ENCODE data around the gene TRPM5.
"Not testable (repeated sequence)": the region's sequence is repeated elsewhere in the genome, so short reads cannot be mapped to it uniquely, and the experiment has no call there.

The TRPM5 gene

GRCh38 chr11:2480067-2480873, 36.0 kb upstream of the TRPM5 start:
- H3K4me1 ChIP-seq (ENCODE audit: control insufficient read depth, insufficient read depth, low read length, unreplicated experiment); H3K79me2 ChIP-seq (ENCODE audit: control insufficient read depth, insufficient read depth, low read length, unreplicated experiment); H3K4me3 ChIP-seq (ENCODE audit: low read depth, low read length); H3K27ac ChIP-seq (ENCODE audit: low read depth, low read length); H3K36me3 ChIP-seq (ENCODE audit: insufficient read depth, low read length); H2AFZ ChIP-seq (ENCODE audit: low read length, unreplicated experiment): not testable (repeated sequence)
- peaks cover 77% of the 10 kb centered on the region for H3K27me3 ChIP-seq (ENCODE audit: insufficient read depth, low read length)

- H3K27me3 ChIP-seq (ENCODE audit: insufficient read depth, low read length), result peaks cover 67% of the 10 kb centered on the region
- no peak overlapping the region for H3K4me3 ChIP-seq (ENCODE audit: low read depth, low read length)
- H3K36me3 ChIP-seq (ENCODE audit: insufficient read depth, low read length), result no peaks in the 10 kb centered on the region
- H3K79me2 ChIP-seq (ENCODE audit: control insufficient read depth, insufficient read depth, low read length, unreplicated experiment), result no peaks in the 10 kb centered on the region
- H2AFZ ChIP-seq (ENCODE audit: low read length, unreplicated experiment), result no peak overlapping the region
- H3K4me1 ChIP-seq (ENCODE audit: control insufficient read depth, insufficient read depth, low read length, unreplicated experiment), result no peaks in the 10 kb centered on the region
- H3K27ac ChIP-seq (ENCODE audit: low read depth, low read length), result no peak overlapping the region
These were observed 33.6 kb upstream of the TRPM5 start for GRCh38 chr11:2477936-2478335.

GRCh38 chr11:2477254-2477653, 32.9 kb upstream of the TRPM5 start:
- H3K4me1 ChIP-seq (ENCODE audit: control insufficient read depth, insufficient read depth, low read length, unreplicated experiment), result no peaks in the 10 kb centered on the region
- no peaks in the 10 kb centered on the region for H3K79me2 ChIP-seq (ENCODE audit: control insufficient read depth, insufficient read depth, low read length, unreplicated experiment)
- H3K27me3 ChIP-seq (ENCODE audit: insufficient read depth, low read length), result peaks cover 61% of the 10 kb centered on the region
- H2AFZ ChIP-seq (ENCODE audit: low read length, unreplicated experiment), result no peak overlapping the region
- no peaks in the 10 kb centered on the region for H3K36me3 ChIP-seq (ENCODE audit: insufficient read depth, low read length)
- H3K27ac ChIP-seq (ENCODE audit: low read depth, low read length), result no peak overlapping the region
- no peak overlapping the region for H3K4me3 ChIP-seq (ENCODE audit: low read depth, low read length)

- no peaks in the 10 kb centered on the region for H3K79me2 ChIP-seq (ENCODE audit: control insufficient read depth, insufficient read depth, low read length, unreplicated experiment)
- no peak overlapping the region for H2AFZ ChIP-seq (ENCODE audit: low read length, unreplicated experiment)
- no peaks in the 10 kb centered on the region for H3K4me1 ChIP-seq (ENCODE audit: control insufficient read depth, insufficient read depth, low read length, unreplicated experiment)
- H3K36me3 ChIP-seq (ENCODE audit: insufficient read depth, low read length), result no peaks in the 10 kb centered on the region
- no peak overlapping the region for H3K27ac ChIP-seq (ENCODE audit: low read depth, low read length)
- H3K4me3 ChIP-seq (ENCODE audit: low read depth, low read length), result no peak overlapping the region
- H3K27me3 ChIP-seq (ENCODE audit: insufficient read depth, low read length), result peaks cover 57% of the 10 kb centered on the region
These were observed 31.0 kb upstream of the TRPM5 start for GRCh38 chr11:2475136-2475918.

- Histone ChIP-seq H3K4me3 (ENCODE audit: low read depth, low read length) (no peak overlapping the region), H3K4me1 (ENCODE audit: control insufficient read depth, insufficient read depth, low read length, unreplicated experiment) (no peaks in the 10 kb centered on the region), H3K36me3 (ENCODE audit: insufficient read depth, low read length) (no peaks in the 10 kb centered on the region), H3K79me2 (ENCODE audit: control insufficient read depth, insufficient read depth, low read length, unreplicated experiment) (no peaks in the 10 kb centered on the region), H2AFZ (ENCODE audit: low read length, unreplicated experiment) (no peak overlapping the region), H3K27ac (ENCODE audit: low read depth, low read length) (no peak overlapping the region), H3K27me3 (ENCODE audit: insufficient read depth, low read length) (peaks cover 54% of the 10 kb centered on the region)
These were observed 30.0 kb upstream of the TRPM5 start for GRCh38 chr11:2474059-2474901.

GRCh38 chr11:2473361-2474058, 29.2 kb upstream of the TRPM5 start:
- Histone ChIP-seq H3K4me1 (ENCODE audit: control insufficient read depth, insufficient read depth, low read length, unreplicated experiment) (no peaks in the 10 kb centered on the region), H3K4me3 (ENCODE audit: low read depth, low read length) (no peak overlapping the region), H2AFZ (ENCODE audit: low read length, unreplicated experiment) (no peak overlapping the region), H3K27ac (ENCODE audit: low read depth, low read length) (no peak overlapping the region), H3K27me3 (ENCODE audit: insufficient read depth, low read length) (peaks cover 56% of the 10 kb centered on the region), H3K79me2 (ENCODE audit: control insufficient read depth, insufficient read depth, low read length, unreplicated experiment) (no peaks in the 10 kb centered on the region), H3K36me3 (ENCODE audit: insufficient read depth, low read length) (no peaks in the 10 kb centered on the region)

- Histone ChIP-seq H3K4me1 (ENCODE audit: control insufficient read depth, insufficient read depth, low read length, unreplicated experiment) (no peaks in the 10 kb centered on the region), H3K4me3 (ENCODE audit: low read depth, low read length) (no peak overlapping the region), H3K27me3 (ENCODE audit: insufficient read depth, low read length) (peaks cover 56% of the 10 kb centered on the region), H3K36me3 (ENCODE audit: insufficient read depth, low read length) (no peaks in the 10 kb centered on the region), H2AFZ (ENCODE audit: low read length, unreplicated experiment) (no peak overlapping the region), H3K27ac (ENCODE audit: low read depth, low read length) (no peak overlapping the region), H3K79me2 (ENCODE audit: control insufficient read depth, insufficient read depth, low read length, unreplicated experiment) (no peaks in the 10 kb centered on the region)
These were observed 28.3 kb upstream of the TRPM5 start for GRCh38 chr11:2472428-2473186.

GRCh38 chr11:2471804-2472096, 27.4 kb upstream of the TRPM5 start:
- Histone ChIP-seq H3K27ac (ENCODE audit: low read depth, low read length) (no peak overlapping the region), H3K4me3 (ENCODE audit: low read depth, low read length) (no peak overlapping the region), H3K36me3 (ENCODE audit: insufficient read depth, low read length) (no peaks in the 10 kb centered on the region), H3K4me1 (ENCODE audit: control insufficient read depth, insufficient read depth, low read length, unreplicated experiment) (no peaks in the 10 kb centered on the region), H3K27me3 (ENCODE audit: insufficient read depth, low read length) (peaks cover 54% of the 10 kb centered on the region), H3K79me2 (ENCODE audit: control insufficient read depth, insufficient read depth, low read length, unreplicated experiment) (no peaks in the 10 kb centered on the region), H2AFZ (ENCODE audit: low read length, unreplicated experiment) (no peak overlapping the region)

GRCh38 chr11:2471048-2471803, 26.9 kb upstream of the TRPM5 start:
- H3K27ac ChIP-seq (ENCODE audit: low read depth, low read length), result no peak overlapping the region
- H3K27me3 ChIP-seq (ENCODE audit: insufficient read depth, low read length), result peaks cover 53% of the 10 kb centered on the region
- H3K4me1 ChIP-seq (ENCODE audit: control insufficient read depth, insufficient read depth, low read length, unreplicated experiment), result no peaks in the 10 kb centered on the region
- H2AFZ ChIP-seq (ENCODE audit: low read length, unreplicated experiment), result no peak overlapping the region
- no peaks in the 10 kb centered on the region for H3K79me2 ChIP-seq (ENCODE audit: control insufficient read depth, insufficient read depth, low read length, unreplicated experiment)
- no peaks in the 10 kb centered on the region for H3K36me3 ChIP-seq (ENCODE audit: insufficient read depth, low read length)
- no peak overlapping the region for H3K4me3 ChIP-seq (ENCODE audit: low read depth, low read length)

All from ACC112 (cell line).